ENCODE data around the gene C10orf53.

DNA sequence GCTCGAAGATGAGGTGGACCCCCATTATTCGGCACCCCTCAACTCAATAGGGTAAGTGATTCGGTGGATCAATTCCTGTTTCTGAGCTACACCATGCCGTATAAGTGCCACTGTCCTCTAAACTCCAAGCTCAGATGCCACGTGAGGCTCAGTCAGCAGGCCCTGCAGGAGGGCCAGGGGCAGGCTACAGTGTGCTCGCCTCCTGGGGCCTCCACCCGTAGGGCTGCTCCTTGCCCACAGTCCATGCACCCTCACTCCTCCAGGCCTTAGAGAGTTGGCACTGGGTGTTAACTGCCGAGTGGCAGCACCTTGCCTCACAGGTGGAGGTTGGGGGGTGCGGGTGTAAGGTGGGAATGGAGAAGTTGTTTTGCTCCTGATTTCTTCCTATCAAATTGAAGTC, 12.1 kb downstream of the C10orf53 start:
- TF ChIP-seq, protein P1, sequence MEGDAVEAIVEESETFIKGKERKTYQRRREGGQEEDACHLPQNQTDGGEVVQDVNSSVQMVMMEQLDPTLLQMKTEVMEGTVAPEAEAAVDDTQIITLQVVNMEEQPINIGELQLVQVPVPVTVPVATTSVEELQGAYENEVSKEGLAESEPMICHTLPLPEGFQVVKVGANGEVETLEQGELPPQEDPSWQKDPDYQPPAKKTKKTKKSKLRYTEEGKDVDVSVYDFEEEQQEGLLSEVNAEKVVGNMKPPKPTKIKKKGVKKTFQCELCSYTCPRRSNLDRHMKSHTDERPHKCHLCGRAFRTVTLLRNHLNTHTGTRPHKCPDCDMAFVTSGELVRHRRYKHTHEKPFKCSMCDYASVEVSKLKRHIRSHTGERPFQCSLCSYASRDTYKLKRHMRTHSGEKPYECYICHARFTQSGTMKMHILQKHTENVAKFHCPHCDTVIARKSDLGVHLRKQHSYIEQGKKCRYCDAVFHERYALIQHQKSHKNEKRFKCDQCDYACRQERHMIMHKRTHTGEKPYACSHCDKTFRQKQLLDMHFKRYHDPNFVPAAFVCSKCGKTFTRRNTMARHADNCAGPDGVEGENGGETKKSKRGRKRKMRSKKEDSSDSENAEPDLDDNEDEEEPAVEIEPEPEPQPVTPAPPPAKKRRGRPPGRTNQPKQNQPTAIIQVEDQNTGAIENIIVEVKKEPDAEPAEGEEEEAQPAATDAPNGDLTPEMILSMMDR (tag by site-specific recombination; IDR thresholded peaks at IDR 0.05), result no peak
- TF ChIP-seq ZBTB21 (tag by site-specific recombination; IDR thresholded peaks at IDR 0.05), result no peak
- TF ChIP-seq ZNF473 (tag by site-specific recombination; IDR thresholded peaks at IDR 0.05), result no peak
- TF ChIP-seq ZBTB8A (tag by site-specific recombination; IDR thresholded peaks at IDR 0.05), result no peak
- TF ChIP-seq ZBTB48 (tag by site-specific recombination; IDR thresholded peaks at IDR 0.05), result no peak
- TF ChIP-seq, protein P2, sequence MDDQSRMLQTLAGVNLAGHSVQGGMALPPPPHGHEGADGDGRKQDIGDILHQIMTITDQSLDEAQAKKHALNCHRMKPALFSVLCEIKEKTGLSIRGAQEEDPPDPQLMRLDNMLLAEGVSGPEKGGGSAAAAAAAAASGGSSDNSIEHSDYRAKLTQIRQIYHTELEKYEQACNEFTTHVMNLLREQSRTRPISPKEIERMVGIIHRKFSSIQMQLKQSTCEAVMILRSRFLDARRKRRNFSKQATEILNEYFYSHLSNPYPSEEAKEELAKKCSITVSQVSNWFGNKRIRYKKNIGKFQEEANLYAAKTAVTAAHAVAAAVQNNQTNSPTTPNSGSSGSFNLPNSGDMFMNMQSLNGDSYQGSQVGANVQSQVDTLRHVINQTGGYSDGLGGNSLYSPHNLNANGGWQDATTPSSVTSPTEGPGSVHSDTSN (CRISPR knock-in tag; IDR thresholded peaks at IDR 0.05), result no peak
- no peak for TF ChIP-seq ZNF704 (tag by site-specific recombination; IDR thresholded peaks at IDR 0.05)
- TF ChIP-seq ZFP41 (tag by site-specific recombination; IDR thresholded peaks at IDR 0.05; ENCODE audit: borderline replicate concordance), result no peak
- TF ChIP-seq BCL11B (tag by site-specific recombination; IDR thresholded peaks at IDR 0.05; ENCODE audit: low read depth), result no peak
- TF ChIP-seq, protein P3, sequence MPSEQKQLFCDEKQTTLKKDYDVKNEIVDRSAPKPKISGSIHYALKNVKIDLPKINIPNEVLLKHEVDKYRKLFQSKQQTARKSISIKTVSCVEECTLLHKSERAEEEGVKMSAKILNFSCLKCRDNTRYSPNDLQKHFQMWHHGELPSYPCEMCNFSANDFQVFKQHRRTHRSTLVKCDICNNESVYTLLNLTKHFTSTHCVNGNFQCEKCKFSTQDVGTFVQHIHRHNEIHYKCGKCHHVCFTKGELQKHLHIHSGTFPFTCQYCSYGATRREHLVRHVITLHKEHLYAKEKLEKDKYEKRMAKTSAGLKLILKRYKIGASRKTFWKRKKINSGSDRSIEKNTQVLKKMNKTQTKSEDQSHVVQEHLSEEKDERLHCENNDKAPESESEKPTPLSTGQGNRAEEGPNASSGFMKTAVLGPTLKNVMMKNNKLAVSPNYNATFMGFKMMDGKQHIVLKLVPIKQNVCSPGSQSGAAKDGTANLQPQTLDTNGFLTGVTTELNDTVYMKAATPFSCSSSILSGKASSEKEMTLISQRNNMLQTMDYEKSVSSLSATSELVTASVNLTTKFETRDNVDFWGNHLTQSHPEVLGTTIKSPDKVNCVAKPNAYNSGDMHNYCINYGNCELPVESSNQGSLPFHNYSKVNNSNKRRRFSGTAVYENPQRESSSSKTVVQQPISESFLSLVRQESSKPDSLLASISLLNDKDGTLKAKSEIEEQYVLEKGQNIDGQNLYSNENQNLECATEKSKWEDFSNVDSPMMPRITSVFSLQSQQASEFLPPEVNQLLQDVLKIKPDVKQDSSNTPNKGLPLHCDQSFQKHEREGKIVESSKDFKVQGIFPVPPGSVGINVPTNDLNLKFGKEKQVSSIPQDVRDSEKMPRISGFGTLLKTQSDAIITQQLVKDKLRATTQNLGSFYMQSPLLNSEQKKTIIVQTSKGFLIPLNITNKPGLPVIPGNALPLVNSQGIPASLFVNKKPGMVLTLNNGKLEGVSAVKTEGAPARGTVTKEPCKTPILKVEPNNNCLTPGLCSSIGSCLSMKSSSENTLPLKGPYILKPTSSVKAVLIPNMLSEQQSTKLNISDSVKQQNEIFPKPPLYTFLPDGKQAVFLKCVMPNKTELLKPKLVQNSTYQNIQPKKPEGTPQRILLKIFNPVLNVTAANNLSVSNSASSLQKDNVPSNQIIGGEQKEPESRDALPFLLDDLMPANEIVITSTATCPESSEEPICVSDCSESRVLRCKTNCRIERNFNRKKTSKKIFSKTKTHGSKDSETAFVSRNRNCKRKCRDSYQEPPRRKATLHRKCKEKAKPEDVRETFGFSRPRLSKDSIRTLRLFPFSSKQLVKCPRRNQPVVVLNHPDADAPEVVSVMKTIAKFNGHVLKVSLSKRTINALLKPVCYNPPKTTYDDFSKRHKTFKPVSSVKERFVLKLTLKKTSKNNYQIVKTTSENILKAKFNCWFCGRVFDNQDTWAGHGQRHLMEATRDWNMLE (tag by site-specific recombination; conservative IDR thresholded peaks at IDR 0.05; ENCODE audit: low read depth), result no peak
- no peak for TF ChIP-seq ZNF274 (IDR thresholded peaks at IDR 0.05; ENCODE audit: low read length)
- TF ChIP-seq ZNF274 (tag by site-specific recombination; IDR thresholded peaks at IDR 0.05; ENCODE audit: borderline replicate concordance), result no peak
- no peak for TF ChIP-seq YY2 (tag by site-specific recombination; IDR thresholded peaks at IDR 0.05)
- TF ChIP-seq ZNF585B (tag by site-specific recombination; IDR thresholded peaks at IDR 0.05), result no peak
